ENCODE results near the gene THSD7B.

DNA sequence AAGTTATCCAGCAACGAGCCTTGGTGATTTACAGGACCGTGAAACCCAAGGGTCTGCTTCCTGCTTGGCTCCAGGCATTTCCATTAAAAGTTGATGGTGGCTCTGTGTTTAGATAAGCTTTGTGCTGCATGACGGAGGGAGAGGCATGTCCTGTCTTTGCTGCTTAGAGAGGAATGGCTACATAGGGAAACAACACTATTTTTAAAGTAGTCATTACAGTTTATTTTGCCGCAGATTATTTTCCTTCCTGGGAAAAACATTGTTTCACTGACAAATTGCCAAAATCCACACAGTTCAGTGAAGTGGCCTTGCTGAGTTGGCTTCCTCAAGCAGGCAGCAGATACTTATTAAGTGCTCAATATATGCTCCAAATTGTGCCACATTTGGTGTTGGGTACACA is 98.5 kb downstream of the THSD7B start:
- TF ChIP-seq CTCF (IDR thresholded peaks at IDR 0.05) (no peak), POLR2AphosphoS5 (IDR thresholded peaks at IDR 0.05) (no peak), POLR2A (IDR thresholded peaks at IDR 0.05) (no peak), EP300 (IDR thresholded peaks at IDR 0.05) (no peak)

Measured in upper lobe of left lung (tissue), 4 donors.